ENCODE data around the gene ZFAND2A.
"Not testable (repeated sequence)": the region's sequence is repeated elsewhere in the genome, so short reads cannot be mapped to it uniquely, and the experiment has no call there.

ZFAND2A gene

GRCh38 chr7:1197997-1198625, 38.1 kb upstream of the ZFAND2A start:
- TF ChIP-seq, protein P1, sequence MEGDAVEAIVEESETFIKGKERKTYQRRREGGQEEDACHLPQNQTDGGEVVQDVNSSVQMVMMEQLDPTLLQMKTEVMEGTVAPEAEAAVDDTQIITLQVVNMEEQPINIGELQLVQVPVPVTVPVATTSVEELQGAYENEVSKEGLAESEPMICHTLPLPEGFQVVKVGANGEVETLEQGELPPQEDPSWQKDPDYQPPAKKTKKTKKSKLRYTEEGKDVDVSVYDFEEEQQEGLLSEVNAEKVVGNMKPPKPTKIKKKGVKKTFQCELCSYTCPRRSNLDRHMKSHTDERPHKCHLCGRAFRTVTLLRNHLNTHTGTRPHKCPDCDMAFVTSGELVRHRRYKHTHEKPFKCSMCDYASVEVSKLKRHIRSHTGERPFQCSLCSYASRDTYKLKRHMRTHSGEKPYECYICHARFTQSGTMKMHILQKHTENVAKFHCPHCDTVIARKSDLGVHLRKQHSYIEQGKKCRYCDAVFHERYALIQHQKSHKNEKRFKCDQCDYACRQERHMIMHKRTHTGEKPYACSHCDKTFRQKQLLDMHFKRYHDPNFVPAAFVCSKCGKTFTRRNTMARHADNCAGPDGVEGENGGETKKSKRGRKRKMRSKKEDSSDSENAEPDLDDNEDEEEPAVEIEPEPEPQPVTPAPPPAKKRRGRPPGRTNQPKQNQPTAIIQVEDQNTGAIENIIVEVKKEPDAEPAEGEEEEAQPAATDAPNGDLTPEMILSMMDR (conservative IDR thresholded peaks at IDR 0.05; ENCODE audit: control insufficient read depth, insufficient read depth, low read depth, low read length): no peak
- H3K4me3 ChIP-seq (ENCODE audit: control insufficient read depth, low read depth, low read length): no peak overlapping the region
- DNase-seq (ENCODE audit: low read depth): peak; percentile 80

DNA sequence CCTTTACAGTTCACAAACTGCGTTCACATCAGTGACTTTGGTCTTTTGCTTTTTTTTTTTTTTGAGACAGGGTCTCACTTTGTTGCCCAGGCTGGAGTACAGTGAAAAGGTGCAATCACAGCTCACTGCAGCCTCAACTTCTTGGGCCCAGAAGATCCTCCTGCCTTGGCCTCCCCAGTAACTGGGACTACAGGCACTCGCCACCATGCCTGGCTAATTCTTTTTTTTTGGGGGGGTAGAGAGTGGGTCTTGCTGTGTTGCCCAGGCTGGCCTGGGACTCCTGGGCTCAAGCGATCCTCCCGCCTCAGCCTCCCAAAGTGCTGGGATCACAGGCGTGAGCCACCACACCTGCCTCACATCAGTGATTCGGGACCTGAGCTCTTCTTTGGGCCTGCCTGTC, 37.0 kb upstream of the ZFAND2A start:
- DNase-seq (ENCODE audit: low read depth): no peak
- TF ChIP-seq, protein P1 (conservative IDR thresholded peaks at IDR 0.05; ENCODE audit: control insufficient read depth, insufficient read depth, low read depth, low read length): no peak
- no peak overlapping the region for H3K4me3 ChIP-seq (ENCODE audit: control insufficient read depth, low read depth, low read length)

DNA sequence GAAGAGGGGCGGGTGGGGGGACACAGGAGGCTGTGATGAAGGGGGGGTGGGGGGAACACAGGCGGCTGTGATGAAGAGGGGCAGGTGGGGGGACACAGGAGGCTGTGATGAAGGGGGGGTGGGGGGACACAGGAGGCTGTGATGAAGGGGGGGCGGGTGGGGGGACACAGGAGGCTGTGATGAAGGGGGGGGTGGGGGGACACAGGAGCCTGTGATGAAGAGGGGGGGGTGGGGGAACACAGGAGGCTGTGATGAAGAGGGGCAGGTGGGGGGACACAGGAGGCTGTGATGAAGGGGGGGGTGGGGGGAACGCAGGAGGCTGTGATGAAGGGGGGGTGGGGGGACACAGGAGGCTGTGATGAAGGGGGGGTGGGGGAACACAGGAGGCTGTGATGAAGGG, 36.4 kb upstream of the ZFAND2A start:
- DNase-seq (ENCODE audit: low read depth): not testable (repeated sequence)

DNA sequence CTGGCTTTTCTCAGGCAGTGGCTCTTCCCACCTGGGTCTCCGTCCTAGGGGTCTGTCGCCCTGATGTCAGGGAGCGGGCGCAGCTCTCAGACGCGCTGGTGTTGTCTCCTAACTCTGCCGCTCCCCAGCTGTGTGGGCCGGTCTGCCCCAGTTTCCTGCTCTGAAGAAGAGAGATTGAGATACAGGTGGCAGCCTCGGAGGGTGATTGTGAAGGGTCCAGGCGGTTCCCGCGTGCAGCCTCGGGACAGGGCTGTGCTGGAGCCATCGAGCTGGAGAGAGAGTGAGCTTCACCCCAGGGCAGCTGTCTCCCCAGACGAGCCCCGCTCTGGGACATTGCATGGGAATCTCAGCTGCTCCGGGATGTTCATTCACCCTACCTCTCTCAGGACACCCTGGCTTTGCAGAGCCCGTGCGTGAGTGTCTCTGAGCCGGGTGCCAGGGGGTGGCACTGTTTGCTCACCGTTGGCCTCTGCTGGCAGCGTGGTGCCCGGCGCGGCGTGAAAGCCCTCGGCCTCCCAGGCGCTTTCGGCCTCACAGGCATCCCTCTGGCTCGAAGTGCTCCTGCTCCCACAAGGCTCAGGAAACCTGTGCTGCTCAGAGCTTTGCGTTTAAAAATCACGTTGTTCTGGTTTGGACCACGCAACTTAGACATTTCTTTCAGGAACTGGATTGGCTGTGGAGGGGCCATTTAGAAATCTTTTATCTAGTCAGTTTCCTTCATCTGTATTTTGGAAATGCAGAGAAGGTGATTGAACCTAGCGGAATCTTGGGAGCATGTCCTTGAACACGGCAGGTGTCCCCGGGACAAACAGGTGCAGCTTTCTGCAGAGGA, 33.8 kb upstream of the ZFAND2A start:
- DNase-seq (ENCODE audit: low read depth): peak; percentile 33
- no peak overlapping the region for H3K4me3 ChIP-seq (ENCODE audit: control insufficient read depth, low read depth, low read length)
- TF ChIP-seq, protein P1 (conservative IDR thresholded peaks at IDR 0.05; ENCODE audit: control insufficient read depth, insufficient read depth, low read depth, low read length): peak; percentile 37

More for the DNA sequence above, 36.4 kb upstream of the ZFAND2A start:
- not testable (repeated sequence) for H3K4me3 ChIP-seq (ENCODE audit: control insufficient read depth, low read depth, low read length)

GRCh38 chr7:1192171-1192676, 32.2 kb upstream of the ZFAND2A start:
- DNase-seq (ENCODE audit: low read depth): peak; percentile 82
- no peak overlapping the region for H3K4me3 ChIP-seq (ENCODE audit: control insufficient read depth, low read depth, low read length)
- TF ChIP-seq, protein P1 (conservative IDR thresholded peaks at IDR 0.05; ENCODE audit: control insufficient read depth, insufficient read depth, low read depth, low read length): no peak

DNA sequence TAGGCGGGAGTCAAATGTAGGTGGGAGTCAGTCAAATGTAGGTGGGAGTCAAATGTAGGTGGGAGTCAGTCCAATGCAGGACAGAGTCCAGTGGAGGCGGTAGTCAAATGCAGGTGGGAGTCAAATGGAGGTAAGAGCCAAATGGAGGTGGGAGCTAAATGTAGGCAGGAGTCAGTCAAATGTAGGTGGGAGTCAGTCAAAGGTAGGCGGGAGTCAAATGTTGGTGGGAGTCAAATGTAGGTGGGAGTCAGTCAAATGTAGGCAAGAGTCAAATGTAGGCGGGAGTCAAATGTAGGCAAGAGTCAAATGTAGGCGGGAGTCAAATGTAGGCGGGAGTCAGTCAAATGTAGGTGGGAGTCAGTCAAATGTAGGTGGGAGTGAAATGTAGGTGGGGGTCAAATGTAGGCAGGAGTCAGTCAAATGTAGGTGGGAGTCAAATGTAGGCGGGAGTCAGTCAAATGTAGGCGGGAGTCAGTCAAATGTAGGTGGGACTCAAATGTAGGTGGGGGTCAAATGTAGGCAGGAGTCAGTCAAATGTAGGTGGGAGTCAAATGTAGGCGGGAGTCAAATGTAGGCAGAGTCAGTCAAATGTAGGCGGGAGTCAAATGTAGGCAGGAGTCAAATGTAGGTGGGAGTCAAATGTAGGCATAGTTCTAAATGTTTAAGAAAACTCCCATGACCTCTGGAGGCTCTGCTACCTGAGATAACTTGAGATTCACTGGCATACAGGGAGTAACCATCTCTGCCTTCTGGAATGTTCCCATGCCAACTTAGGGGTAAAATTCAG, 30.2 kb upstream of the ZFAND2A start:
- no peak for DNase-seq (ENCODE audit: low read depth)
- TF ChIP-seq, protein P1 (conservative IDR thresholded peaks at IDR 0.05; ENCODE audit: control insufficient read depth, insufficient read depth, low read depth, low read length): no peak
- H3K4me3 ChIP-seq (ENCODE audit: control insufficient read depth, low read depth, low read length): no peak overlapping the region
